Astrocyte (in vitro differentiated cells and primary cell): ENCODE results near the gene EXD2. TPM values are rescaled to one million over a fixed set of nuclear protein-coding genes. Genes with fewer than 3 reads are reported as not detected.

Experiments used
- DNase-seq: peaks from one replicate; pipeline ENCODE4 v3.0.0-alpha.2; 2010; ENCODE audit warnings: low read depth
- FAIRE-seq: peaks from 2 replicates; lab custom pipeline; 2011; peaks lifted over from hg19 to GRCh38; lab: Jason Lieb, UNC
- H2AFZ ChIP-seq: 2 replicates; pipeline ENCODE4 v1.6.0; 2012; ENCODE audit warnings: low read depth, low read length, inconsistent platforms
- H3K27ac ChIP-seq: 2 replicates; pipeline ENCODE4 v1.5.1; 2011; ENCODE audit warnings: low read depth, low read length, inconsistent platforms
- H3K27me3 ChIP-seq: 2 replicates; pipeline ENCODE4 v1.6.0; 2011; ENCODE audit warnings: low read length, inconsistent platforms; ENCODE audit not compliant: insufficient read depth
- H3K36me3 ChIP-seq: 2 replicates; pipeline ENCODE4 v1.5.1; 2011; ENCODE audit warnings: low read length, inconsistent platforms; ENCODE audit not compliant: insufficient read depth
- H3K4me1 ChIP-seq: 2 replicates; pipeline ENCODE4 v1.5.1; 2011; ENCODE audit warnings: low read length, inconsistent platforms; ENCODE audit not compliant: insufficient read depth
- H3K4me2 ChIP-seq: 2 replicates; pipeline ENCODE4 v1.6.0; 2012; ENCODE audit warnings: low read length, inconsistent platforms
- H3K4me3 ChIP-seq: 2 replicates; pipeline ENCODE4 v1.5.1; 2011; ENCODE audit warnings: low read depth, mild to moderate bottlenecking, low read length, inconsistent platforms; ENCODE audit not compliant: insufficient read depth
- H3K79me2 ChIP-seq: 2 replicates; pipeline ENCODE4 v1.6.0; 2012; ENCODE audit warnings: mild to moderate bottlenecking, low read length, inconsistent platforms; ENCODE audit not compliant: insufficient read depth
- H3K9ac ChIP-seq: 2 replicates; pipeline ENCODE4 v1.6.0; 2012; ENCODE audit warnings: mild to moderate bottlenecking, low read length, inconsistent platforms
- H3K9me3 ChIP-seq: 2 replicates; pipeline ENCODE4 v1.5.1; 2012; ENCODE audit warnings: low read depth, mild to moderate bottlenecking, low read length, inconsistent platforms; ENCODE audit not compliant: insufficient read depth
- H4K20me1 ChIP-seq: 2 replicates; pipeline ENCODE4 v1.6.0; 2012; ENCODE audit warnings: low read length, inconsistent platforms; ENCODE audit not compliant: insufficient read depth
- H3K27ac Mint-ChIP-seq: one replicate; pipeline ENCODE4 v1.8.0; 2021; ENCODE audit warnings: mild to moderate bottlenecking, mixed read lengths; ENCODE audit not compliant: unreplicated experiment
- H3K27me3 Mint-ChIP-seq: one replicate; pipeline ENCODE4 v1.8.0; 2021; ENCODE audit warnings: low read depth, mixed read lengths; ENCODE audit not compliant: unreplicated experiment
- H3K36me3 Mint-ChIP-seq: one replicate; pipeline ENCODE4 v1.8.0; 2021; ENCODE audit warnings: low read depth, mixed read lengths; ENCODE audit not compliant: unreplicated experiment
- H3K4me1 Mint-ChIP-seq: one replicate; pipeline ENCODE4 v1.8.0; 2021; ENCODE audit warnings: low read depth, mixed read lengths; ENCODE audit not compliant: unreplicated experiment
- H3K4me3 Mint-ChIP-seq: one replicate; pipeline ENCODE4 v1.8.0; 2021; ENCODE audit warnings: mild to moderate bottlenecking, moderate library complexity, mixed read lengths; ENCODE audit not compliant: unreplicated experiment
- H3K9me3 Mint-ChIP-seq: one replicate; pipeline ENCODE4 v1.8.0; 2021; ENCODE audit warnings: mild to moderate bottlenecking, mixed read lengths; ENCODE audit not compliant: unreplicated experiment
- CTCF ChIP-seq: IDR thresholded peaks from 2 replicates; pipeline ENCODE4 v1.5.1; 2011; ENCODE audit warnings: low read depth, mild to moderate bottlenecking, inconsistent platforms, low read length, moderate library complexity; ENCODE audit not compliant: insufficient read depth
- EZH2 ChIP-seq: IDR thresholded peaks from 2 replicates; pipeline ENCODE4 v1.6.1; 2012; ENCODE audit warnings: mild to moderate bottlenecking, low read length, inconsistent platforms; ENCODE audit not compliant: insufficient read depth
- total RNA-seq: library from RNA; stranded (reverse); gene quantifications from 2 replicates; pipeline ENCODE4 v1.2.1, GENCODE V29; 2021

The EXD2 gene
- total RNA-seq, 1 donor from 2014 or later: 30.7 TPM

GRCh38 chr14:69284170-69284569, 92.9 kb downstream of the EXD2 start:
- H3K4me3 ChIP-seq: no peak overlapping the region
- no peak overlapping the region for H3K4me2 ChIP-seq
- H3K36me3 ChIP-seq: no peaks in the 10 kb centered on the region
- no peak overlapping the region for H3K9ac ChIP-seq
- H3K27ac Mint-ChIP-seq: no peak overlapping the region
- no peaks in the 10 kb centered on the region for H3K9me3 Mint-ChIP-seq
- FAIRE-seq: no peak
- H3K27me3 Mint-ChIP-seq: peaks cover 33% of the 10 kb centered on the region
- TF ChIP-seq EZH2 (no peak), CTCF (no peak)
- H3K27ac ChIP-seq: no peak overlapping the region
- no peak overlapping the region for H3K4me3 Mint-ChIP-seq
- peaks cover 6% of the 10 kb centered on the region for H3K4me1 Mint-ChIP-seq
- no peak for DNase-seq
- H3K27me3 ChIP-seq: no peaks in the 10 kb centered on the region
- no peak overlapping the region for H2AFZ ChIP-seq
- peaks cover 6% of the 10 kb centered on the region for H3K4me1 ChIP-seq
- no peaks in the 10 kb centered on the region for H3K79me2 ChIP-seq
- H3K9me3 ChIP-seq: no peaks in the 10 kb centered on the region
- no peaks in the 10 kb centered on the region for H4K20me1 ChIP-seq
- H3K36me3 Mint-ChIP-seq: peaks cover 4% of the 10 kb centered on the region

DNA sequence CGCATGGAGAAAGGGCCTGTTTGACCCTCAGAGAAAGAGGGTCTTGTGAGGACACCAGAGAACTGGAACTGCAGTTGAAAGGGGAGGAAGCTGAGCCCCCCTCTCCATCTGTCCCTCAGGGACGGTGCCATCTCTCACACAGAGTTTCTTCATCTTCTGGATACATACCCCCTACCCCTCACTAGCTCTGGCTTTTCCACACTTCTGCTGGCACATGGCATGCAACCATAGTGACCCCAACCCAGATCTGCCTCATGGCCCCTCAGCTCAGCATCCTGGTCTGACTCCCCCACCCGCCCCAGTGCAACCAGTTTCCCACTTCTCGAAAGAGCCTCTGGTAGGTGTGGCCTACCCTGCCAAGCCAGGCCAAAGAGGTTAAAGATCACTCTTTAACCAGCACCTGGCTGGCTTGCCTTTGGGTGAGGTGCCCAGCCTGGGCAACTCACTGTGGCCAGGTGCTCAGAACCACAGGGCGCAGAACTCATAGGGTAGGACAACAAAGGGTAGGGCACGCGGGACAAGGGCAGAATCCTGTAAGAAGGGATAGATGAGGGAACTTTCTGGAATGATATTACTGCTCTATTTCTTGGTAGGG, 94.5 kb downstream of the EXD2 start:
- Mint-ChIP-seq H3K4me1 (peaks cover 6% of the 10 kb centered on the region), H3K4me3 (no peak overlapping the region), H3K36me3 (peaks cover 4% of the 10 kb centered on the region), H3K27ac (no peak overlapping the region), H3K27me3 (peaks cover 34% of the 10 kb centered on the region), H3K9me3 (no peaks in the 10 kb centered on the region)
- H3K27ac ChIP-seq: no peak overlapping the region
- no peak overlapping the region for H3K4me3 ChIP-seq
- H3K27me3 ChIP-seq: peaks cover 2% of the 10 kb centered on the region
- no peak overlapping the region for H2AFZ ChIP-seq
- peaks cover 6% of the 10 kb centered on the region for H3K4me1 ChIP-seq
- TF ChIP-seq CTCF (no peak), EZH2 (no peak)
- H3K9ac ChIP-seq: no peak overlapping the region
- no peak overlapping the region for H3K4me2 ChIP-seq
- H3K79me2 ChIP-seq: no peaks in the 10 kb centered on the region
- H3K9me3 ChIP-seq: no peaks in the 10 kb centered on the region
- FAIRE-seq (no peak), DNase-seq (no peak)
- no peaks in the 10 kb centered on the region for H4K20me1 ChIP-seq
- H3K36me3 ChIP-seq: no peaks in the 10 kb centered on the region
